Esophagus muscularis mucosa (tissue), 4 donors: ENCODE measurements around the gene SOD1. TPM values are rescaled to one million over a fixed set of nuclear protein-coding genes. Genes with fewer than 3 reads are reported as not detected.

ENCODE experiments used
- DNase-seq: peaks from one replicate; pipeline ENCODE4 v3.0.0-alpha.2; 2017; ENCODE audit errors: extremely low spot score
- H3K27ac ChIP-seq, 4 donors: fragments of 200-600 bp; sonication (generic); replicated peaks in 1 of 4; 1 replicate in 3 of 4; 2 replicates in 1 of 4; pipeline ENCODE4 v1.5.1; 2016 to 2019; ENCODE audit warnings: mild to moderate bottlenecking in 1 of 4
- H3K27me3 ChIP-seq, 4 donors: fragments of 200-600 bp; sonication (generic); one replicate each; pipeline versions ENCODE4 v1.5.1 to v1.6.0; 2016 to 2019
- H3K36me3 ChIP-seq, 4 donors: fragments of 200-600 bp; sonication (generic); one replicate each; pipeline ENCODE4 v1.5.1; 2016 to 2019
- H3K4me1 ChIP-seq, 4 donors: fragments of 200-600 bp; sonication (generic); one replicate each; pipeline ENCODE4 v1.5.1; 2016 to 2019
- H3K4me3 ChIP-seq, 4 donors: fragments of 200-600 bp; sonication (generic); 1 replicate in 2 of 4; 2 replicates in 2 of 4; pipeline ENCODE4 v1.5.1; 2016 to 2019; ENCODE audit warnings: mild to moderate bottlenecking in 4 of 4, moderate library complexity in 1 of 4
- H3K9me3 ChIP-seq, 4 donors: fragments of 200-600 bp; sonication (generic); 1 replicate in 3 of 4; 2 replicates in 1 of 4; pipeline ENCODE4 v1.5.1; 2016 to 2019
- EP300 ChIP-seq: sonication (generic); formaldehyde crosslinking; IDR thresholded peaks from one replicate; pipeline ENCODE4 v1.6.1; 2017; ENCODE audit warnings: antibody characterized with exemption
- POLR2A ChIP-seq: fragments of 450-650 bp; IDR thresholded peaks from one replicate; pipeline ENCODE4 v1.6.1; 2017; ENCODE audit warnings: antibody characterized with exemption, moderate library complexity, mild to moderate bottlenecking, low read depth
- POLR2AphosphoS5 ChIP-seq, 2 donors: sonication (generic); formaldehyde crosslinking; IDR thresholded peaks; one replicate each; pipeline ENCODE4 v1.6.1; 2017; ENCODE audit warnings: antibody characterized with exemption in 2 of 2
- WGBS: methylation state at CpG from one replicate; pipeline ENCODE4 v1.1.5; 2018; 5-methylcytosine and 5-hydroxymethylcytosine counted together
- intact Hi-C: fragments of 100-400 bp; cut with DNase I; formaldehyde crosslinking; loops from one replicate; pipeline ENCODE4 v1.15.1; 2023
- total RNA-seq, 4 donors: library from RNA; depleted of rRNA; stranded (reverse); fragments of >200 nt; gene quantifications; one replicate each; pipeline versions ENCODE4 v1.1.0 to v1.2.1, GENCODE V29; 2016
- TF ChIP-seq, protein P1 (sequence below), 3 experiments: fragments of 200-600 bp in 2 of 3; fragments of 450-650 bp in 1 of 3; sonication (generic) in 2 of 3; IDR thresholded peaks; one replicate each; pipeline ENCODE4 v1.5.1; 2017 to 2019; ENCODE audit warnings: antibody characterized with exemption in 3 of 3, mild to moderate bottlenecking in 2 of 3, moderate library complexity in 1 of 3

Gene SOD1
- total RNA-seq, 4 donors from 2014 or later, result 185 to 258 (median 222) TPM

- no peaks in the 10 kb centered on the region for H3K9me3 ChIP-seq
- peaks cover 19 to 45% (median 36%) of the 10 kb centered on the region in 4 donors for H3K4me1 ChIP-seq
- peaks cover 0 to 7% (median 4%) of the 10 kb centered on the region in 4 donors for H3K36me3 ChIP-seq
- no peak overlapping the region for H3K4me3 ChIP-seq
- H3K27me3 ChIP-seq, result no peaks in the 10 kb centered on the region
- intact Hi-C loops, result no loop called here
- DNase-seq, result no peak
- no peak overlapping the region for H3K27ac ChIP-seq
- TF ChIP-seq, protein P1, sequence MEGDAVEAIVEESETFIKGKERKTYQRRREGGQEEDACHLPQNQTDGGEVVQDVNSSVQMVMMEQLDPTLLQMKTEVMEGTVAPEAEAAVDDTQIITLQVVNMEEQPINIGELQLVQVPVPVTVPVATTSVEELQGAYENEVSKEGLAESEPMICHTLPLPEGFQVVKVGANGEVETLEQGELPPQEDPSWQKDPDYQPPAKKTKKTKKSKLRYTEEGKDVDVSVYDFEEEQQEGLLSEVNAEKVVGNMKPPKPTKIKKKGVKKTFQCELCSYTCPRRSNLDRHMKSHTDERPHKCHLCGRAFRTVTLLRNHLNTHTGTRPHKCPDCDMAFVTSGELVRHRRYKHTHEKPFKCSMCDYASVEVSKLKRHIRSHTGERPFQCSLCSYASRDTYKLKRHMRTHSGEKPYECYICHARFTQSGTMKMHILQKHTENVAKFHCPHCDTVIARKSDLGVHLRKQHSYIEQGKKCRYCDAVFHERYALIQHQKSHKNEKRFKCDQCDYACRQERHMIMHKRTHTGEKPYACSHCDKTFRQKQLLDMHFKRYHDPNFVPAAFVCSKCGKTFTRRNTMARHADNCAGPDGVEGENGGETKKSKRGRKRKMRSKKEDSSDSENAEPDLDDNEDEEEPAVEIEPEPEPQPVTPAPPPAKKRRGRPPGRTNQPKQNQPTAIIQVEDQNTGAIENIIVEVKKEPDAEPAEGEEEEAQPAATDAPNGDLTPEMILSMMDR (IDR thresholded peaks at IDR 0.05), result no peak
- TF ChIP-seq EP300 (no peak), POLR2A (no peak), POLR2AphosphoS5 (IDR thresholded peaks at IDR 0.05) (no peak)
These were observed 48.0 kb downstream of the SOD1 start for GRCh38 chr21:31707499-31707898.

GRCh38 chr21:31708541-31708940 lies 49.0 kb downstream of the SOD1 start:
- Histone ChIP-seq H3K36me3 (peaks cover 0 to under 1% (median 0%) of the 10 kb centered on the region in 4 donors), H3K27me3 (no peaks in the 10 kb centered on the region), H3K27ac (no peak overlapping the region), H3K9me3 (no peaks in the 10 kb centered on the region), H3K4me1 (peaks cover 19 to 53% (median 44%) of the 10 kb centered on the region in 4 donors), H3K4me3 (no peak overlapping the region)
- DNase-seq, result no peak
- intact Hi-C loops, result no loop called here
- WGBS, result 38% methylated on average over 1 of the region's 1 CpG
- no peak for TF ChIP-seq POLR2AphosphoS5 (IDR thresholded peaks at IDR 0.05)

DNA sequence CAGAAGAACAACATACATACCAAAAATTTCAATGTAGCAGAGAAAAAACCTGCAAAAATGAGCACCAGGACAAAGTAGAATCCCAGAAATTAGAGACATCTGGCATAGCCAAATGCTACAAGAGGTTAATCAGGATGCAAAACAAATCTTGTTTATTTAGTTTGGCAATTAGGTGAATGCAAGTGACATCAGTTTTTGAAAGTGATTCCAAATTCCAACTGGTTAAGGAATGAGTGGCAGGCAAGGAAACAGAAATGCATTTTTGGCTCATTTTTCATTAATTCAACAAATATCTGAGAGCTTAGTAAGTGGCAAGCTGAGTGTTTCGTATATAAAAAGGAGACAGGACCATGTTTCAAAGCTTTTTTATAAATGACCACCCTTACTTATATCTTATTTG lies 51.1 kb downstream of the SOD1 start:
- intact Hi-C loops, result no loop called here
- Histone ChIP-seq H3K36me3 (no peaks in the 10 kb centered on the region), H3K27me3 (no peaks in the 10 kb centered on the region), H3K9me3 (no peaks in the 10 kb centered on the region), H3K27ac (no peak overlapping the region), H3K4me1 (peaks cover 29 to 72% (median 64%) of the 10 kb centered on the region in 4 donors), H3K4me3 (no peak overlapping the region)
- no peak for TF ChIP-seq POLR2A
- TF ChIP-seq, protein P1 (IDR thresholded peaks at IDR 0.05), result no peak
- no peak for DNase-seq
- 21% methylated on average over 1 of the region's 1 CpG for WGBS

DNA sequence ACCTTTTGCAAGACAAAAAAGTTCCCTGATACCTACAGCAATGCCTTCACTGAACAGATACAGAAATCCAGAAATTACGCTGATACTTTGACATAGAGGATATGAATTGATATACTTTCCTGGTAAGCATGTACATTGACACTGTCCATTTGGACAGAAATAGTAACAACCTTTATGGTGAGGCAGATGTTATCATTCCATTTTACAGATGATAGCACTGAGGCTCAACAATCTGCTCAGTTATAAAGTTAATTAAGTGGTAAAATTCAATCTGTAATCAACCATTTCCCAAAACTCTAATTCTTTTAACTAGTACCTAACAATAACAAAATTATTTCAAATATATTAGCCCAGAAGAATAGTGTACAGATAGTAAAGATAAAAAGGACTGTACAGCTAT lies 51.8 kb downstream of the SOD1 start:
- intact Hi-C loops, result no loop called here
- 100% methylated on average over 1 of the region's 1 CpG for WGBS

GRCh38 chr21:31711745-31712285 lies 52.3 kb downstream of the SOD1 start:
- WGBS, result 98% methylated on average over 1 of the region's 1 CpG

More for the DNA sequence above, 51.8 kb downstream of the SOD1 start:
- Histone ChIP-seq H3K36me3 (no peaks in the 10 kb centered on the region), H3K4me1 (peaks cover 36 to 80% (median 71%) of the 10 kb centered on the region in 4 donors), H3K9me3 (no peaks in the 10 kb centered on the region), H3K27me3 (no peaks in the 10 kb centered on the region), H3K4me3 (no peak overlapping the region), H3K27ac (no peak overlapping the region)
- TF ChIP-seq, protein P1 (IDR thresholded peaks at IDR 0.05), result no peak
- TF ChIP-seq POLR2AphosphoS5 (IDR thresholded peaks at IDR 0.05), result no peak
- TF ChIP-seq POLR2A, result no peak
- DNase-seq, result no peak

More at GRCh38 chr21:31711745-31712285, 52.3 kb downstream of the SOD1 start:
- Histone ChIP-seq H3K27ac (no peak overlapping the region), H3K4me3 (no peak overlapping the region), H3K27me3 (no peaks in the 10 kb centered on the region), H3K4me1 (peaks cover 40 to 84% (median 73%) of the 10 kb centered on the region in 4 donors), H3K36me3 (no peaks in the 10 kb centered on the region), H3K9me3 (no peaks in the 10 kb centered on the region)
- TF ChIP-seq, protein P1 (IDR thresholded peaks at IDR 0.05), result no peak
- TF ChIP-seq POLR2A (no peak), POLR2AphosphoS5 (IDR thresholded peaks at IDR 0.05) (no peak), EP300 (no peak)
- intact Hi-C loops, result no loop called here
- no peak for DNase-seq
